Central memory CD8-positive, alpha-beta T cell (primary cell): ENCODE measurements around the gene ROR1.

Experiments used
- ATAC-seq: fragments of 150-1000 bp; cut with Tn5 transposase; replicated peaks from 2 replicates; pipeline ENCODE4 v1.10.0; 2022; ENCODE audit warnings: mild to moderate bottlenecking, moderate FRiP score, moderate number of reproducible peaks; ENCODE audit not compliant: poor library complexity, severe bottlenecking; ENCODE audit errors: extremely low read depth
- DNase-seq, 2 donors: peaks; one replicate each; pipeline ENCODE4 v3.0.0; 2021; ENCODE audit warnings: low spot score in 2 of 2
- H3K27ac Mint-ChIP-seq: one replicate; pipeline ENCODE4 v1.8.0; 2022; ENCODE audit warnings: low read depth, mild to moderate bottlenecking, moderate library complexity, mixed read lengths
- H3K27me3 Mint-ChIP-seq: one replicate; pipeline ENCODE4 v1.8.0; 2022; ENCODE audit warnings: mixed read lengths
- H3K36me3 Mint-ChIP-seq: one replicate; pipeline ENCODE4 v1.8.0; 2022; ENCODE audit warnings: mild to moderate bottlenecking, moderate library complexity, mixed read lengths; ENCODE audit not compliant: insufficient read depth
- H3K4me1 Mint-ChIP-seq: one replicate; pipeline ENCODE4 v1.8.0; 2022; ENCODE audit warnings: mixed read lengths
- H3K4me3 Mint-ChIP-seq: one replicate; pipeline ENCODE4 v1.8.0; 2022; ENCODE audit warnings: mild to moderate bottlenecking, moderate library complexity, mixed read lengths
- H3K9me3 Mint-ChIP-seq: one replicate; pipeline ENCODE4 v1.8.0; 2022; ENCODE audit warnings: mixed read lengths

ROR1 gene

DNA sequence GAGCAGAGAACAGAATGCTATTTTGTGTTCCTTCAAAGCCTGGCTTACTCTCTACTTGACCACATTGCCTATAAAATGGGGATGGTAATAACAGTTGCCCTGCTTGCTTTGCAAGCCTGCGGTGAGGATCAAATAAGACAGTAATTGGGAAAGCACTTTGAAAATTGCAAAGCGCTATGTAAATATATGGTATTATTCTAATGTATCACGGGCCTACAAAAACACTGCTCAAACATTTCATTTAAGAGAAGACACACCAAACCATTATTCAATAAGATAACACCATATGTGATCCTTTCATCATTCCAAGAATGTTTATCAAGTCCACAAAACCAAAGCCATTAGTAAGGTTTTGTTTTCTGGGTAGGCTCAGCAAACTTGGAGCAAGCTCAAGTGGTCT is 208.4 kb downstream of the ROR1 start:
- no peaks in the 10 kb centered on the region for H3K36me3 Mint-ChIP-seq
- no peaks in the 10 kb centered on the region for H3K4me1 Mint-ChIP-seq
- peaks cover 23% of the 10 kb centered on the region for H3K27me3 Mint-ChIP-seq
- DNase-seq (no peak), ATAC-seq (no peak)
- H3K9me3 Mint-ChIP-seq: no peaks in the 10 kb centered on the region
- H3K4me3 Mint-ChIP-seq: no peak overlapping the region
- no peak overlapping the region for H3K27ac Mint-ChIP-seq

DNA sequence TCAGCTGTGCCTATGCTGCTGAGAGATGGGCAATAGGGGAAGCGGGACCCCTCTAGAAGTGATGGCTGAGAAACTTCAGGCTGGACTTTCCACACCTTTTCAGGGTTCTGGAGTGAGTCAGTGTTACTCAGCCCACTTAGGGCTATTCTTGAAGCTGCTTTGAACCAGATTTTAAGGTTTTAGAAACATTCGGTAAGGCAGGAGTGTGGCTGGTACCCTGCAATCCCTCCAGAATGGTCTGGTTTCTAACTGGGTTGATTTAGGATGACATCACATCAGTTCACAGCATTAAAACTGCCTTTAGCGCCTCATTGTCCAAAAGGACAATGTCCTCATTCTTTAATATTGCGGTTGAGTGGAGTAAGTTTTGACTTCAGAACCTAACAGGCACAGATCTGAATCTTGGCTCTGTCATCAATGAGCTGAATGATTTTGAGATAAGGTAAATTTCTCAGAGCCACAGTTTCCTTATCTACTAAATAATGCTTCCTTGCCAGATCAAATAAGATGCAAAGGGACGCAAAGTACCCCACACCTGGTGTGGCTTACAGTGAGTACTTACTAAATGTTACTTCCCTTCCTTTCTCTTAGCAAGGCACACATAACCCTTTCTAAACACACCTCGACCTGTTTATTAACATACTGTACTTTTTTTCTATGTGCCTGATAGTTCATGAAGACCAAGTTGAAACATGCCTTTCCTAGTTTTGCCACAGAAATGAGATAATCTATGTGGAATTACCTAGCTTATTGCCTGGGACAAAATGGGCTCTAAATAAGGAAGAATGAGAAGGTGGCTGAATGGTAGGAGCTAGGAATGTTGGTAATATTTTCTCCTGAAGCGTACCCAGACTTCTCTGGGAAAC is 209.8 kb downstream of the ROR1 start:
- ATAC-seq (no peak), DNase-seq (no peak)
- H3K4me3 Mint-ChIP-seq: no peak overlapping the region
- H3K27me3 Mint-ChIP-seq: peaks cover 12% of the 10 kb centered on the region
- H3K4me1 Mint-ChIP-seq: no peaks in the 10 kb centered on the region
- H3K27ac Mint-ChIP-seq: no peak overlapping the region
- no peaks in the 10 kb centered on the region for H3K9me3 Mint-ChIP-seq
- H3K36me3 Mint-ChIP-seq: no peaks in the 10 kb centered on the region

DNA sequence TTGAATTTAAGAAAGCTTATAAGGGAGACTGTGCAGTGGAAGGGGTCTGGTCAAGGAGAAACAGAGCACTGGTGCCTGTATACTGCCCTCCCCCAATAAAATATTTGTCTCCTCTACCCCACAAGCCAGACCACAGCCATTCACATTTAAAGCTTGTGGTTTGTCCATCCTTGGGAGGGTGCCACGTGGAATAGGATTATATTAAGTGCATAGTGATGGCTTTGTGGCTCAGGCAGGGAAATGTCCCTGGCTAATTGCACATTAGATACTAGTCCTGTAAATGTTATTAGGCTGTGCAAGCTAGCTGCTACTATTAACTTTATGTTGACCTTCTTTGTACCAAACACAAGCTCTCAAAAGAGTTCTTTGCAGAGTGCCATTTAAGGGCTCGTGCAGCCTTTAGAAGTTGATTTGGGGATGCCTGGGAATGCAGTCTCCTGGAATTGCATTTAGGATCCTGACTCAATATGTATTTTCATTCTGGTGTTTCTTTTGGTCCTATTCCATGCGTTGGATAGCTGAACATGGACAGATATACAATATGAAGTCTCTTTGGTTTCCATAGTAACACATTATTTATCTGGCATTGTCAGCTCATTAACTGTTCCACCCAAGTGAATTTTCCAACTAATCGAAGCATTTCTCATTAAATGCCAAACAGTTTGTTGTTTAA is 210.6 kb downstream of the ROR1 start:
- Mint-ChIP-seq H3K27ac (no peak overlapping the region), H3K36me3 (no peaks in the 10 kb centered on the region), H3K4me1 (no peaks in the 10 kb centered on the region), H3K4me3 (no peak overlapping the region), H3K27me3 (peaks cover 6% of the 10 kb centered on the region), H3K9me3 (no peaks in the 10 kb centered on the region)
- no peak for DNase-seq
- no peak for ATAC-seq

DNA sequence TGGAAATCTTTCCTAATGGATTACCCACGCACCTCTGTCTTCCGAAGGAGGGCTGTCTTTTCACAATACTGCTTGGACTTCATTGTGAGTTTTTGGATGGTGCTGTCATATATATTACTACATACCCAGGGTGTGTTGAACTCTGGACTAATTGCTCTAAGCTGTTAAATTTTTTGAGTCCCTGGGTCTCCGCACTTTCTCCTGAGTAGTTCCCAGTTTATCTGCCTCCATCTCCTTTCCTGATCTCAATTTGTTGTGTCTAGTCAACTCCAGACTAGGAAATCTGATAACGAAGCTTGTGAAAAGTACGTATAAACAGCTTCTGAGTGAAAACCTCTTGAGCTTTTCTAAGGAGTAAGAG is 211.1 kb downstream of the ROR1 start:
- H3K36me3 Mint-ChIP-seq: no peaks in the 10 kb centered on the region
- H3K9me3 Mint-ChIP-seq: no peaks in the 10 kb centered on the region
- H3K27me3 Mint-ChIP-seq: peaks cover 8% of the 10 kb centered on the region
- H3K4me1 Mint-ChIP-seq: no peaks in the 10 kb centered on the region
- H3K27ac Mint-ChIP-seq: no peak overlapping the region
- no peak for ATAC-seq
- DNase-seq: no peak
- no peak overlapping the region for H3K4me3 Mint-ChIP-seq

DNA sequence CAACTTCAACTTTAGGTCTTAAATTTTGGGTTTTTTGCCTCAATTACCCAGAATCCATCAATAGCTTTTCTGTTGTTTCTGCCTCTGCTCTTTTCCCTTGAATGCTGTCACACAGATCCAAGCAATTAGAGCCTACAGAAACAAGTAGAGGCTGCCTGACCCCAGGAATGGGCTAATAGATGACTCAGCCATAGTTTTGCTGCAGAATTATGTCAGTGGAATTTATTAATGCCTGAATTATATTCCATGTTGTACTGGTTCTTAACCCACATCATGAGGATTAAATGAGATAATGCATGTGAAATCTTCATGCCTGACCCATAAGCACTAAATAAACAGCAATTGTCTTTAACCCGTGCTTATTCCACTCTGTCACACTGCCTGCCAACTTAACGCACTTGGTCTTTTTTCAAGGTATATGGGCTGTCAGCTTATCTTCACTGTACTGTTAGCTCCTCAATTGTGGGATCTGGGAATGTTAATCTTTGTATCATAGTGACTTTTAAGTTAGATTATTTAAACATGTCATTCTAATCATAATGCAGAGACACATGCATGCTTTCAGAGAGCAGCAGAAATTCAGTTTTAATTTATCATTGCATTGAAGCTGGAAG is 213.3 kb downstream of the ROR1 start:
- no peaks in the 10 kb centered on the region for H3K9me3 Mint-ChIP-seq
- no peaks in the 10 kb centered on the region for H3K36me3 Mint-ChIP-seq
- H3K4me1 Mint-ChIP-seq: no peaks in the 10 kb centered on the region
- ATAC-seq (no peak), DNase-seq (no peak)
- no peak overlapping the region for H3K4me3 Mint-ChIP-seq
- H3K27me3 Mint-ChIP-seq: peaks cover 11% of the 10 kb centered on the region
- H3K27ac Mint-ChIP-seq: no peak overlapping the region

DNA sequence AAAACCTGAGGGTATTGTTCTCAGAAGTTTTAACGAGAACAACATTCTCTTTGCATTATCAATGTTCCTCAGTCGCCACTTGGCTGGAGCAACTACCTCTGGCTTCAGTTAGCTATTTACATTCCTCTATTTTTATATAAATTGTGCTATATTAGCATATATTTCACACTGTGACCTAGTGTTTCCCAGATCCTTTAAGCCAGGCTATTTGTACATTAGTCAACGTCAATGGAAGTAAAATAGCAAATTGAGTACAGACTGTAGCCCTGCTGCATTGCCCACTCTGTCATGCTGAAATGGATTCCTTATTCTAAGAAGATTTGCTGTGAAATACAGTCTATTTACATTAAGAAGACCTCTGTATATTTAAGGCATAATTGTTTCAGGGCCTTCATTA is 213.8 kb downstream of the ROR1 start:
- Mint-ChIP-seq H3K27ac (no peak overlapping the region), H3K4me3 (no peak overlapping the region), H3K36me3 (no peaks in the 10 kb centered on the region), H3K27me3 (peaks cover 11% of the 10 kb centered on the region), H3K9me3 (no peaks in the 10 kb centered on the region), H3K4me1 (no peaks in the 10 kb centered on the region)
- DNase-seq: no peak
- ATAC-seq: no peak

DNA sequence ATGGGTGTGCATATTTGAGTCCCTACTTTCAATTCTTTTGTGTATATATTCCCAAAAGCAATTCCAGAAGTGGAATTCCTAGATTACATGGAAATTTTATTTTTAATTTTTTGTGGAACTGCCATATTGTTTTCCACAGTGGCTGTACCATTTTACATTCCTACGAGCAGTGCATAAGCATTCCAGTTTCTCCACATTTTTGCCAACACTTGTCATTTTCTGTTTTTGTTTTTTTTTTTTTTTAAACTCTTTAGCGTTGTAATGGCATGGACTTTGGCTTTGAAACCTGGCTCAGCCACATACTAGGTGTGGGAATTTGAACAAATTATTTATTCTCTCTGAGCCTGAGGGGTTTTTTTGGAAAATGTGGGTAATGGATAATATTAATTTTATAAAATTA is 215.1 kb downstream of the ROR1 start:
- DNase-seq (no peak), ATAC-seq (no peak)
- H3K9me3 Mint-ChIP-seq: no peaks in the 10 kb centered on the region
- no peaks in the 10 kb centered on the region for H3K36me3 Mint-ChIP-seq
- H3K27ac Mint-ChIP-seq: no peak overlapping the region
- peaks cover 11% of the 10 kb centered on the region for H3K27me3 Mint-ChIP-seq
- H3K4me3 Mint-ChIP-seq: no peak overlapping the region
- H3K4me1 Mint-ChIP-seq: no peaks in the 10 kb centered on the region

DNA sequence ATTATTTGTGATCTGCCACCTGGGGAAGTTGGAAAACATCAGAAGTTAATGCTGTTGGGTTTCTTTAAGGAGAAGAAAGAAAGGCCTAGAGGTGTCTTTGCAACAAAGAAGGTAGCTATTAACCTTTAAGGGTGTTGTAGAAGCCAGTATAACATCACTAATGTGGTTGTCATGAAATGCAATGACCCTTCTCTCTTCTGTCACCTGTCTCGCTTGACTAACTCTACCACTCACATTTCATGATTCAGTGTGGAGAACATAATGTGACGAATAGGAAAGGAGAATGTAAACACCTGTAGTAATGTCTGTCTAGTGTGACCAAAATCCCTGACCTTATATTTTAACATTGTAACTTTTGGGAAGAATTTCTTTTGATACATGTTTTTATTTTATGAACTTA is 217.9 kb downstream of the ROR1 start:
- Mint-ChIP-seq H3K9me3 (no peaks in the 10 kb centered on the region), H3K27ac (no peak overlapping the region), H3K4me3 (no peak overlapping the region), H3K36me3 (no peaks in the 10 kb centered on the region), H3K4me1 (no peaks in the 10 kb centered on the region), H3K27me3 (peaks cover 18% of the 10 kb centered on the region)
- ATAC-seq (no peak), DNase-seq (no peak)

DNA sequence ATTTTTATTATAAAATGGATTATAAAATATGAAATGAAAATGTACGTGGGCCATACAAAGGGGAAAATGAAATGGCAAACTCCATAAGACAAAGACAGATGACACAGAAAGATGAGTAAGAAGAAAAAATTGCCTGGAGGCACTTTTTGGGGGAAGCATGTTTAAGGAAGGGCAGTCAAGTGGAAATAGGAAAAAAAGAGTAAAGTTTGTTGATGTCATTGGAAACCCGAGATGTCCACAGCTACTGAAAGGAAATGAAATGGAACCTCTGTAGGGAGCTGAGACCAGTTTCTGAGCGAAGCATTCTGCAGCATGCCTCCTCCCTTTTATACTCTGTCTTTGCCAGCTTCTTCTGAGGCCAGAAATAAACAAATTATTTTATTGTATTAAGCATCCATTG is 226.2 kb downstream of the ROR1 start:
- Mint-ChIP-seq H3K4me3 (no peak overlapping the region), H3K4me1 (no peaks in the 10 kb centered on the region), H3K27me3 (peaks cover 10% of the 10 kb centered on the region)

DNA sequence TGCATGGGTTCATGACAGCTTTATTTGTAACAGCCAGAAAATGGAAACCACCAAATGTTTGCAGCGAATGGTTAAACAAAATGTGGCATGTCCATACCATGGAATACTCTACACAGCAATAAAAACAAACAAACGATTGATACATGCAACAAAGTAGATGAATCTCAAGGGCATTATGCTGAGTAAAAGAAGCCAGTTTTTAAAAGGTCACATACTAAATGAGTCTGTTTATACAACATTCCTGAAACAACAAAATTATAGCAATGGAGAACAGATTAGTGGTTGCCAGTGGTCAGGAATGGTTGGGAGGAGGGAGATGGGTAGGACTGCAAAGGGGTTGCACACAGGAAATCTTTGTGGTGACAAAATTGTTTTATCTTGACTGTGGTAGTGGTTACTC is 227.2 kb downstream of the ROR1 start:
- H3K4me1 Mint-ChIP-seq: no peaks in the 10 kb centered on the region
- H3K36me3 Mint-ChIP-seq: no peaks in the 10 kb centered on the region
- no peaks in the 10 kb centered on the region for H3K9me3 Mint-ChIP-seq
- DNase-seq (no peak), ATAC-seq (no peak)
- peaks cover 10% of the 10 kb centered on the region for H3K27me3 Mint-ChIP-seq
- H3K27ac Mint-ChIP-seq: no peak overlapping the region
- no peak overlapping the region for H3K4me3 Mint-ChIP-seq

More for the DNA sequence above, 226.2 kb downstream of the ROR1 start:
- Mint-ChIP-seq H3K36me3 (no peaks in the 10 kb centered on the region), H3K27ac (no peak overlapping the region), H3K9me3 (no peaks in the 10 kb centered on the region)
- DNase-seq (no peak), ATAC-seq (no peak)

DNA sequence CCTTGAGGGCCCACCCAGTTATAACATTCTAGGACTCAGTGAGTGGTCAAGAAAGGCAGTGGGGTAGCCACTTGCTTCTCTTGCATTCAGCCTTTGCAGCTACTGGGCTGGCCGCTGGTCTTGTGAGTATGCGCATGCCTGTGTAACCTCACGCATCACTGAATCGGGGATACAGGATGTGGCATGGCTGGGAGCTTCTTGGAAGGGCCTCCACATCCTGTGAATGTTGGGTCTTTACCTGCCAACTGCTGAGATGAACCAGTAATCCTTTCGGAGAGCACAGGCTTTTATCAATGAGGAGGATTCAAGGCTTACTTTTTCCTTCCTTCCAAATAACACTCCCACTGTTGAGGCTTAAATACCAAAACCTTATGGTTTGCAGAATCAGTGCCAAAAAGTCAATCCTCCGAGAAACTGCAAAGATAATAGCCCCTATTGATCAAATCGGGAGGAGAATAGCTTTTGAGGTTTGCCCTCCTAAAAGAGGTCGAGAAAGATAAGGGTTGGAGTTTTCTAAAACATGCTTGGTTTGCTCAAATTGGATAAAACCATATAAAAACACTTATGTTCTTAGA is 230.7 kb downstream of the ROR1 start:
- no peak for ATAC-seq
- DNase-seq: no peak
- no peaks in the 10 kb centered on the region for H3K36me3 Mint-ChIP-seq
- no peaks in the 10 kb centered on the region for H3K9me3 Mint-ChIP-seq
- no peak overlapping the region for H3K4me3 Mint-ChIP-seq
- no peak overlapping the region for H3K27ac Mint-ChIP-seq
- H3K27me3 Mint-ChIP-seq: peaks cover 10% of the 10 kb centered on the region
- H3K4me1 Mint-ChIP-seq: no peaks in the 10 kb centered on the region

DNA sequence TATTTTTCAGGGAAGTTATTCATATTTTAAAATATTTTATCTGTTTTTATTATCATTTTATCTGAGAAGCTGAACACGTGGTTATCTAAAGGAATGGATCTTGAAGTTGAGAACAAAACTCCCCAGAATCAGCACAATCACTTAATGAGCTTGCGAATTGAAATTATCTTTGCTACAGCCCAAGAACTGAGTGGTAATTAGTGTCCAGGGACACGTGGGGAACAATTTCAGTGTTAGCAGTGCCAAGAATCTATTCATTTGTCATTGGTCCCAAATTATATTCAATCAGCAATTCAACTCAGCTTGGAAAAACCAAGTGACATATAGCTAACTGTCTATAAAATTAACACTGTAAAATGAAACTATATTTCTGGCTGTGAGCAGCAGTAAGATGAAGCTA is 232.0 kb downstream of the ROR1 start:
- Mint-ChIP-seq H3K4me3 (no peak overlapping the region), H3K36me3 (no peaks in the 10 kb centered on the region), H3K4me1 (no peaks in the 10 kb centered on the region), H3K27me3 (peaks cover 19% of the 10 kb centered on the region), H3K27ac (no peak overlapping the region), H3K9me3 (no peaks in the 10 kb centered on the region)
- ATAC-seq (no peak), DNase-seq (no peak)
